Fibroblast of skin of right biceps (primary cell): Measurements from ENCODE around the gene GUSB.
"Not testable (repeated sequence)": the region's sequence is repeated elsewhere in the genome, so short reads cannot be mapped to it uniquely, and the experiment has no call there.

ENCODE experiments used
- DNase-seq: peaks from one replicate; pipeline ENCODE4 v3.0.0-alpha.2; 2013

GUSB gene

DNA sequence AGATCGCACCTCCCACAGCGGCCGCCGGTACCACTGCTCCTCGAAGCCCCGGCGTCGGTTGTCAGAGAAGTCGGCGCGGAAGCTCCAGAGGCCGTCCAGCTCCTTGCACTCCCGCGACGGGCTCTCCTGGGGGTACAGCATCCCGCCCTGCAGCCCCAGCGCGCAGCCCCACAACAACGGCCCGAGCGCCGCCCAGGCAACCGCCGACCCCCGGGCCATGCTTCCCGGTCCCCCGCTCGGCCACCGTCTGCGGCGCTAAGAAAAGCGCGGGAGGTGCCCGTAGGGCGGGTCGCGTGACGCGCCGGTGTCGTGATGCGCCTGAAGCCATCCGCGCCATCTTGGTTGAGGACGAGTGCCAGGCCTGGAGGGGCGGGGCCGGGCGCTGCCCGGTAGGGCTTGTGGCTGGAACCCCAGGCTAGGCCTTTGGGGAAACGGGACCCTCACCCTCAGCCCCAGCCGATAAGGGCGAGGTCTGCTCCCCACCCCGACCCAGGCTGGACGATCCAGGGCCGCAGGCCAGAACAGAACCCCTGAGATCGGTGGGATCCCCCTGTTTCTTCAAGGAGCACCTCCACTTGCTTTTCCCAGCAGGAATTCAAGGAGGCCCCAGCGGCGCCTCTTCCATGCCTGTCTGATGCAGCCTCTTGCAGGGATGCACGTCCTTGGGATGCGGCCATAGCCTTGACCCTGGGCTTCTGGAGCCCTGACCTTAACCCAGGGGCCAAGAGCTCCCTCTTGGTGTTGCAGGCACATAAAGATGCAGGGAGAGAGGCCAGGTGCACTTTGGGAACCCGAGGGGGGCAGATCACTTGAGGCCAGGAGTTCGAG lies at the start of gene GUSB:
Gene GUSB, minus strand, starts transcription at position 249 of the 828 bp plus-strand sequence. Its CDS starts 30 bp downstream, at position 219.
- DNase-seq = peak; percentile 90

GRCh38 chr7:66028342-66028741 lies 46.3 kb upstream of the GUSB start:
- DNase-seq = not testable (repeated sequence)

GRCh38 chr7:66016131-66016461 lies 34.1 kb upstream of the GUSB start:
- DNase-seq = peak; percentile 52

DNA sequence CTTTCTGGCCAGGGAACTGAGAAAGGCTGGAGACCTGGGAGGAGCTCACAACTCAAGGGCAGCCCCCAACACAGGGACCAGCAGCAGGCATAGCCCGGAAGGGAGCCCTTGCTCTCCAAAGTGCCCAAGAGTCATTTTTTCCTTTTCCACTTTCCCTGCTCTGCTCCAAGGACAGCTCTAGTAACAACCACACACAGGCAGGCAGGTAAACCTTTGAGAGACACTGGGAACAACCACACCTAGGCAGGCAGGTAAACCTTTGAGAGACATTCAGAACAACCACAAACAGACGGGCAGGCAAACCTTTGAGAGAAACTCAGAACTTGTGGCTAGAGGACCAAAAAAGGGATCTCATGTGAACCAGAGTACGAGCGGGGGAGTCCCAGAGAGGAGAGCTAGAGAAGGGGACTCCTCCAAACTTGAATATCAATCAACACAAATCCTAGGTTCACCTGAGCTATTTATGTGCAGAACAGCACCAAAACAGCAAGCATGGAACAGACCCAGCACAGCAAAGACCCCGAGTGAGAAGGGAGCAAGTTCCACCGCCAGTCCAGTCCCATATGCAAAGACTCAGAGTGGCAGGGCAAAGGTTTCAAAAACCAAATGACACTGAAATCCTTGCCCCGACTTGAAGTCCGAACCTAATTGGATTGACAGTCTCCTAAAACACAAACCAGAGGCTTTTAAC lies 33.6 kb upstream of the GUSB start:
- no peak for DNase-seq

DNA sequence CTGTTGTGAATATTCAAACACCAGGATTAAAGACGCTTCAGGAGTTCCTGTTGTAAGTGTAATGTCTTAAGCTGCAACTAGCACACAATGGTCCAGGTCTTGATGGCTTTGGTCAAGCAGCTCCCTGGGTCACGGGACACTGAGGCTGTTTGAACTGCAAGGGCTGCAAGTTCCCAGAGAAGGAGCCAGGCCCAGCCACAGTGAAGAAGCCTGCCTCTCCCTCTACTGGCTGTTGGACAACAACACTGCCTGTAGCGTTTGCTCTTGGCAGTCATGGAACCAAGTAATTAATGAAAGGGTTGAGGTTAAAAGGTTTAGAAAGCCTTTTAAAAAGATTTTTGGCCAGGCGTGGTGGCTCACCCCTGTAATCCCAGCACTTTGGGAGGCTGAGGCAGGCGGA lies 31.9 kb upstream of the GUSB start:
- peak; percentile 26 for DNase-seq

DNA sequence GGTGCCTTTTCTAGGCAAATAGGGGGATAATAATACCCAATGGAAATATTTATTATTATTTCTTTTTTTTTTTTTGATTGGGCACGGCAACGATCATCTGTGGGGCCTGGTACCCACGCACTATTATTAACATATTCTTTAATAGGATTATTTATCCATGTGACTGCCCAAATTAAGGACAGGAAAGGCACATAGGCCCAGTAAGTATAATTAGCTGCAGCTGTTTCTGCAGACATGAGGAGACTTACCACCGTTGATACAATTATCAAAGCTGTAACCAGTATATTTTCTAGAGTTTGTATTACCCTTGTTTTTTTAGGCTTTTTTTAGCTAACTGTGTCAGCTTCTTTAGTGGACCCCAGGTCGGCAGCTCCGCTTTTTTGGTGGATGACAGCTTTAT lies 25.2 kb upstream of the GUSB start:
- no peak for DNase-seq

GRCh38 chr7:66005115-66005671 lies 23.2 kb upstream of the GUSB start:
- DNase-seq = not testable (repeated sequence)

GRCh38 chr7:66000823-66001417 lies 18.9 kb upstream of the GUSB start:
- not testable (repeated sequence) for DNase-seq

DNA sequence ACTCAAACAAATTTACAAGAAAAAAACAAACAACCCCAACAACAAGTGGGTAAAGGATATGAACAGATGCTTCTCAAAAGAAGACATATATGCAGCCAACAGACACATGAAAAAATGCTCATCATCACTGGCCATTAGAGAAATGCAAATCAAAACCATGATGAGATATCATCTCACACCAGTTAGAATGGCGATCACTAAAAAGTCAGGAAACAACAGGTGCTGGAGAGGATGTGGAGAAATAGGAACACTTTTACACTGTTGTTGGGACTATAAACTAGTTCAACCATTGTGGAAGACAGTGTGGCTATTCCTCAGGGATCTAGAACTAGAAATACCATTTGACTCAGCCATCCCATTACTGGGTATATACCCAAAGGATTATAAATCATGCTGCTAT lies 13.0 kb upstream of the GUSB start:
- not testable (repeated sequence) for DNase-seq

DNA sequence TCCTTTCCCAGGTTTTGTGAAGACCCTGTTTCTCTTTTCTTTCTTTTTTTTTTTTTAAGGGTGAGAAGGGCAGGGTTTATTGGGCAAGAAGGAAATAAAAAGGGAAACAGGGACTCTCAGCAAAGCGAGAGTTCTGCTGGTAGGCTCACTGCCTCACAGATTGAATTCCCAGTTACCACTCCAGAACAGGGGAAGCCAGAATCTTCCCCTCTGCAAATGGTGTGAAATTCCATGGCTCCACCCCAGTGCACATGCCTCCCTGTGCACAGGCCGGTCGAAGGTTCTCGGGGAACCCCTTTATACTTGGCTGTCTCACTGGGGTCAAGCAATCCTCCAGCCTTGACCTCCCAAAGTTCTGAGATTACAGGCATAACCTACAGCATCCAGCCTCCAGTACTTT lies 10.5 kb upstream of the GUSB start:
- DNase-seq = no peak

DNA sequence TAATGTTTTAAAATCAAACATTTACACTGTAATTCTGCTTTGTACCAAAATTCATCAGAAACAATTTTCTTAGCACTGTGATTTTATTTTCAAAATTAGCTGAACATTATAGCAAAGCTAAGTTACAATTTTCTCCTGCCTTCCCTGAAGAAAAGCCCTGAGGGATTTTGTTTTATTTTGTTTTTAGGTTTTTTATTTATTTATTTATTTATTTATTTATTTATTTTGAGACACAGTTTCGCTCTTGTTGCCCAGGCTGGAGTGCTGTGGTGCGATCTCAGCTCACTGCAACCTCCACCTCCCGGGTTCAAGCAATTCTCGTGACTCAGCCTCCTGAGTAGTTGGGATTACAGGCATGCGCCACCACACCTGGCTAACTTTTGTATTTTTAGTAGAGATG lies 9.8 kb upstream of the GUSB start:
- not testable (repeated sequence) for DNase-seq

GRCh38 chr7:65989694-65990080 lies 7.7 kb upstream of the GUSB start:
- no peak for DNase-seq

DNA sequence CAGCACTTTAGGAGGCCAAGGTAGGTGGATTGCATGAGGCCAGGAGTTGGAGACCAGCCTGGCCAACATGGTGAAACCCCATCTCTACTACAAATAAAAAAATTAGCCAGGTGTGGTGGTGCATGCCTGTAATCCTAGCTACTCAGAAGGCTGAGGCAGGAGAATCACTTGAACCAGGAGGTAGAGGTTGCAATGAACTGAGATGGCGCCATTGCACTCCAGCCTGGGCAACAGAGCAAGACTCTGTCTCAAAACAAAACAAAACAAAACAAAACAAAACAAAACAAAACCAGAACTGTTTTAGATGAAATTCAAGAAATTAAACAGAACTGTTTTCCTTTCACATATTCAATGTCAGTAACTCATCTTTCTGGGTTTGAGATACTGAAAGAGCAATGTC lies 6.5 kb upstream of the GUSB start:
- not testable (repeated sequence) for DNase-seq

DNA sequence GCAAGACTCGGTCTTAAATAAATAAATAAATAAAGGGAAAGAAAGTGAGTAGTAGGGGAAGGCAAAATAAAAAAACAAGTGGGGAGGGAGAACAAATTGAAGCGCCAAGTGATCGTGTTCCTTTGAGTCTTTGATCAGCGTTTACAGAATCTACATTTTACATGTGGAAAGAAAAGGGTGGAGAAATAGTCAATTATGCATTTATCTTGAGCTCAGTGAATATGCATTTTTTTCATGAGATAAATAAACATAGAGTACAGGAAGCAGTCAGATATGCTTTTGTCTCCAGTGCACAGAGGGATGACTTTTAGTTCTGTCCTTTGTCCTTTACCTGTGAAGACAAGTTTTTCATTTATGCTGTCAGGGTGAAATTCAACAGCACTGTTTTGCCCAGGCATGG lies 6.1 kb upstream of the GUSB start:
- no peak for DNase-seq

DNA sequence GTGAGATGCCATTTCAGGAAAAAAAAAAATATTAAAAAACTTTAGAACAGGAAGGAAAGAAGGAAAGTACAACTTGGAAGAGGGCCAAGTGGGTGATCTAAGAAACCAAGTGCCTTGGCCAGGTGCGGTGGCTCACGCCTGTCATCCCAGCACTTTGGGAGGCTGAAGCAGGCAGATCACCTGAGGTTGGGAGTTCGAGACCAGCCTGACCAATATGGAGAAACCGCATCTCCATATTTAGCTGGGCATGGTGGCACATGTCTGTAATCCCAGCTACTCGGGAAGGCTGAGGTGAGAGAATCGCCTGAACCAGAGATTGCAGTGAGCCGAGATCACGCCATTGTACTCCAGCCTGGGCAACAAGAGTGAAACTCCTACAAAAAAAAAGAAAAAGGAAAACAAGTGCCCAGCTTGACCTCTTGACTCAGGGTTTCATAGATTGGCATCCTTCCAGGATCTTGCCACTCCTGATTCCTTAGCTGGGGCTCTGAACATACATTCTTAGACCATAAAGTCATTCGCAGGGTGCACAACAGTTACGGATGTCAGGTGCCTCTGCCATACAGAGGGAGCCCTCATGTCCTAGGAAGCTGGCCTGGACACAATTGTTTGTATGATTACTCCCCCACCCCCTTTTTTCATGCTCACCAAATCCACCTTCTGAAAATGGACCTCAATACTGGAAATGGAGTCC lies 2.1 kb upstream of the GUSB start:
- DNase-seq = no peak

GRCh38 chr7:65980478-65981250 lies 1.3 kb downstream of the GUSB start:
- DNase-seq = peak; percentile 16

DNA sequence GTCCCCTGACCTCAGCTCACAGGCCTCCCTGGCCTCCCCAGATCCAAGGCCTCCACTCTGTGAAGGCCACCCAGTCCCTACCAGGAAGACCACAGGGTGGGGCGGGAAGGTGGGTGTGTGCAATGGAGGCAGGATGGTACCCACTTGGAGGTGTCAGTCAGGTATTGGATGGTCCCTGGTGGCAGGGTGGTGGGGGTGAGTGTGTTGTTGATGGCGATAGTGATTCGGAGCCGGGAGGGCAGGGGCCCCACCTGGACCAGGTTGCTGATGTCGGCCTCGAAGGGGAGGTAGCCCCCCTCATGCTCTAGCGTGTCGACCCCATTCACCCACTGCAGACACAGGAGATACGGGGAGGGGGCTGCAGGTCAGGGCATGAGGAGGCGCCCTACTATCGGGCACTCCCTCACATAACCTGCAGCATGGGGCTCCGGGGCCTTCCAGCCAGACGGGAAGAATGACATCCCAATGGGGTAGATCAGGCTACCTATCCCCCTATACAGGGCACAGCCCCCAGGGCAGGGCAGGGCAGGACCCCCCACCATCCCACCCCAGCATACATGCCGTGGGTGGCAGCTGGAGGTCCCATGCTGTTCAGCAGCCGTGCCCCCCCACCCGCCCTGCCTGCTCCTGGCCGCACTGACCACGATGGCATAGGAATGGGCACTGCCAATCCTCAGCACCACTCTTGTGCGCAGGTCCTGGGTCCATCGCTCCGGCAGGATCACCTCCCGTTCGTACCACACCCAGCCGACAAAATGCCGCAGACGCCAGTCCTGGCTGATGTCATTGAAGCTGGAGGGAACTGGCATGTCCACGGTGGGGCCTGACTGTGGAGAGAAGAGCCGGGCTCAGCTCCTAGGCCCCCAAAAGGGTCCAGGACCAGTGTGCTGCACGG lies 2.2 kb downstream of the GUSB start:
- no peak for DNase-seq

- no peak for DNase-seq
Observed at GRCh38 chr7:65978891-65979582, 3.0 kb downstream of the GUSB start.

DNA sequence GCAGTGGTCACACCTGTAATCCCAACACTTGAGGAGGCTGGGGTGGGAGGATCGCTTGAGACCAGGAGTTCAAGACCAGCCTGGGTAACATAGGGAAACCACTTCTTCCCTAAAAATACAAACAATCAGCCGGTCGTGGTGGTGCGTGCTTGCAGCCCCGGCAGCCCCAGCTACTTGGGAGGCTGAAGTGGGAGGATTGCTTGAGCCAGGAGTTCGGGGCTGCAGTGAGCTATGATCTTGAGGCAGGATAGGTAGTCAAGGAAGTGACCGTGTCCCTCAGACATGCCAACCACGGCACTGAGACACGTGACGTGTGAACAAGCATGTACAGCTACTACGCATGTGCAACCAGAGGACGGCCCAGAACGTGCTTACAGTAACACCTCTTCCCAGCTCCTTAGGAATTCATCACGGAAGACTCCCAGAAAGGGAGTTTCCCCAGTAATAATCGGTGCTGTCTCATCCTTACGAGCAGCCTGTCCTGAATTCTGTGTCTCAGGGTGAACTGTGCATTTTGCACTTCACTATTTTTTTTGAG lies 5.3 kb downstream of the GUSB start:
- no peak for DNase-seq

GRCh38 chr7:65975814-65976445 lies 6.1 kb downstream of the GUSB start:
- DNase-seq = no peak
